Activated CD4-positive, alpha-beta T cell treated with anti-CD3 and anti-CD28 coated beads for 36 hours (primary cell): Measurements from ENCODE around the gene GNAS. TPM values are rescaled to one million over a fixed set of nuclear protein-coding genes. Genes with fewer than 3 reads are reported as not detected.
"Not testable (repeated sequence)": the region's sequence is repeated elsewhere in the genome, so short reads cannot be mapped to it uniquely, and the experiment has no call there.

Source experiments
- ATAC-seq: fragments of 200-7000 bp; cut with Tn5 transposase; one replicate; pipeline ENCODE4 v1.10.0; 2021; ENCODE audit warnings: mild to moderate bottlenecking, moderate library complexity
- CTCF ChIA-PET: fragments of 350-600 bp; sonication (Branson Sonifier 250); formaldehyde crosslinking; loops from one replicate; lab custom pipeline; 2021; ENCODE audit warnings: antibody characterized with exemption; lab: Charles Lee
- POLR2A ChIA-PET: fragments of 350-600 bp; sonication (Branson Sonifier 250); formaldehyde crosslinking; loops from one replicate; lab custom pipeline; 2021; ENCODE audit warnings: antibody characterized with exemption, inconsistent platforms; lab: Charles Lee
- DNase-seq: peaks from one replicate; pipeline ENCODE4 v3.0.0-alpha.2; 2020
- H3K27ac Mint-ChIP-seq: one replicate; pipeline ENCODE4 v1.8.0; 2021; ENCODE audit warnings: mixed read lengths
- H3K27me3 Mint-ChIP-seq: one replicate; pipeline ENCODE4 v1.8.0; 2021; ENCODE audit warnings: mixed read lengths
- H3K36me3 Mint-ChIP-seq: one replicate; pipeline ENCODE4 v1.8.0; 2021; ENCODE audit warnings: low read depth, mixed read lengths
- H3K4me1 Mint-ChIP-seq: one replicate; pipeline ENCODE4 v1.8.0; 2021; ENCODE audit warnings: mixed read lengths
- H3K4me3 Mint-ChIP-seq: one replicate; pipeline ENCODE4 v1.8.0; 2021; ENCODE audit warnings: mild to moderate bottlenecking, moderate library complexity, mixed read lengths
- H3K9me3 Mint-ChIP-seq: one replicate; pipeline ENCODE4 v1.8.0; 2021; ENCODE audit warnings: low read depth, mixed read lengths
- intact Hi-C, 2 experiments: fragments of 100-400 bp; cut with DNase I in 1 of 2; cut with micrococcal nuclease in 1 of 2; formaldehyde crosslinking; loops; one replicate each; pipeline versions ENCODE4 v1.14.2 to v1.15.1; 2022 to 2024; cut with DNase I, micrococcal nuclease
- microRNA-seq: library from miRNA; unstranded; fragments of <30 nt; microRNA quantifications from one replicate; pipeline ENCODE4 v1.2.0, GENCODE V29; 2021; ENCODE audit warnings: borderline replicate concordance
- total RNA-seq, 2 experiments: library from RNA; stranded (reverse); gene quantifications; one replicate each; pipeline ENCODE4 v1.2.3, GENCODE V29; 2021

Gene GNAS
- total RNA-seq, 2 experiments from 2014 or later: 713 to 965 TPM

- DNase-seq (no peak), ATAC-seq (no peak)
- H3K27ac Mint-ChIP-seq: no peak overlapping the region
- intact Hi-C loops: no loop called here
- no peaks in the 10 kb centered on the region for H3K9me3 Mint-ChIP-seq
- peaks cover 5% of the 10 kb centered on the region for H3K27me3 Mint-ChIP-seq
- H3K4me1 Mint-ChIP-seq: no peaks in the 10 kb centered on the region
- ChIA-PET POLR2A (no interaction called here), CTCF (no interaction called here)
- no peaks in the 10 kb centered on the region for H3K36me3 Mint-ChIP-seq
- no peak overlapping the region for H3K4me3 Mint-ChIP-seq
These were observed 93.6 kb downstream of the GNAS start for GRCh38 chr20:58945965-58946631.

- CTCF ChIA-PET: interaction anchor here (0.6 kb wide), 1 partner anchor 44 kb away, joined by 3 read pairs; no protein-coding TSS in a partner anchor
- intact Hi-C loops: not testable (repeated sequence)
These were observed 95.4 kb downstream of the GNAS start for GRCh38 chr20:58947797-58948388.

GRCh38 chr20:58950603-58951002 is 98.1 kb downstream of the GNAS start:
- intact Hi-C loops: no loop called here
- DNase-seq (no peak), ATAC-seq (no peak)
- Mint-ChIP-seq H3K4me3 (no peak overlapping the region), H3K4me1 (no peaks in the 10 kb centered on the region), H3K36me3 (no peaks in the 10 kb centered on the region), H3K27me3 (peaks cover 7% of the 10 kb centered on the region), H3K27ac (no peak overlapping the region), H3K9me3 (no peaks in the 10 kb centered on the region)
- ChIA-PET POLR2A (interaction anchor here (0.7 kb wide), 1 partner anchor 270 kb away, joined by 3 read pairs; no protein-coding TSS in a partner anchor), CTCF (no interaction called here)

More at GRCh38 chr20:58947797-58948388, 95.4 kb downstream of the GNAS start:
- H3K27me3 Mint-ChIP-seq, H3K4me3 Mint-ChIP-seq, POLR2A ChIA-PET, H3K4me1 Mint-ChIP-seq, ATAC-seq, H3K27ac Mint-ChIP-seq, DNase-seq, H3K9me3 Mint-ChIP-seq, H3K36me3 Mint-ChIP-seq: not testable (repeated sequence)

DNA sequence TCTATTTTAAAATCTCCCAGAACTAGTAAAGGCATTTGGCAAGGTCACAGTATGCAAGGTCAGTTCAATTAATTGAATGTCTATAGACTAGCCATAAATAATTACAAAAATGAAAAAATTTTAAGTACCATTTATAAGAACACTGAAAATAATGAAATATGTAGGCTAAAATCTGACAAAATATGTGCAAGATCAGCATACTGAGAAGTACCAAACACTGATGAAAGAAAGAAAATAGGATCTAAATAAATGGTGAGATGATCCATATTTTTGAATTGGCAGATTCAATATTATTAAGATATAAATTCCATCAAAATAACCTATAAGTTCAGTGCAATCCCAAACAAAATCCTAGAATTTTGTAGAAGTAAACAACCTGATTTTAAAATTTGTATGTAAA is 100.5 kb downstream of the GNAS start:
- H3K9me3 Mint-ChIP-seq: no peaks in the 10 kb centered on the region
- ATAC-seq (no peak), DNase-seq (no peak)
- intact Hi-C loops: no loop called here
- H3K4me1 Mint-ChIP-seq: no peaks in the 10 kb centered on the region
- H3K27ac Mint-ChIP-seq: no peak overlapping the region
- ChIA-PET CTCF (no interaction called here), POLR2A (no interaction called here)
- H3K27me3 Mint-ChIP-seq: peaks cover 7% of the 10 kb centered on the region
- no peak overlapping the region for H3K4me3 Mint-ChIP-seq
- H3K36me3 Mint-ChIP-seq: no peaks in the 10 kb centered on the region

DNA sequence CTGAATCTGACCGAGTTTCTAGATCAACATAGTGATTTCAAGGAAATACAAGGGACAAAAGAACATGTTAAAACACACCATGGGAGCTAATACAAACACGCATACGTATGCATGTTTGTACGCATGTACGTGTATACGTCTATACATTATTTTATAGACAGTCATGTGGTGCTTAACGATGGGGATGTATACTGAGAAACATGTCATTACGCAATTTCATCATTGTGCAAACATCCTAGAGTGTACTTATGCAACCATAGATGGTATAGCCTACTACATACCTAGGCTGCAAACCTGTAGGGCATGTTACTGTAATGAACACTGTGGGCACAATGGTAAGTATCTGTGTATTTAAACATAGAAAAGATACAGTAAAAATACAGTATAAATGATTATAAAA is 103.6 kb downstream of the GNAS start:
- intact Hi-C loops: no loop called here
- DNase-seq: no peak
- Mint-ChIP-seq H3K9me3 (no peaks in the 10 kb centered on the region), H3K27me3 (peaks cover 4% of the 10 kb centered on the region), H3K4me3 (no peak overlapping the region), H3K27ac (no peak overlapping the region), H3K4me1 (no peaks in the 10 kb centered on the region), H3K36me3 (no peaks in the 10 kb centered on the region)
- POLR2A ChIA-PET: no interaction called here
- ATAC-seq: no peak
- CTCF ChIA-PET: interaction anchor here (0.5 kb wide), 1 partner anchor 11 kb away, joined by 3 read pairs; no protein-coding TSS in a partner anchor

- no peak for DNase-seq
- Mint-ChIP-seq H3K4me3 (no peak overlapping the region), H3K36me3 (no peaks in the 10 kb centered on the region), H3K4me1 (no peaks in the 10 kb centered on the region), H3K27me3 (peaks cover 7% of the 10 kb centered on the region), H3K9me3 (peaks cover 2% of the 10 kb centered on the region), H3K27ac (no peak overlapping the region)
- no peak for ATAC-seq
- CTCF ChIA-PET: no interaction called here
- intact Hi-C loops: no loop called here
- POLR2A ChIA-PET: no interaction called here
These were observed 107.1 kb downstream of the GNAS start for GRCh38 chr20:58959652-58960051.

Small RNA genes lying within 50 kb of the gene (microRNA-seq; reads per million reads assigned to microRNA genes)
- gene MIR298: 1.4 reads per million

Other genes with a start within 250 kb of the GNAS start
- 100 to 1,000 TPM; 101 to 110 TPM for gene STX16, start 201.4 kb upstream of the GNAS start, total RNA-seq
- 10 to 100 TPM; 13.6 to 15.2 TPM for gene NPEPL1, start 159.9 kb upstream of the GNAS start, total RNA-seq
- gene GNAS-AS1, start 1.8 kb upstream of the GNAS start, total RNA-seq: 1 to 10 TPM; 1.1 to 1.9 TPM
- gene NELFCD, start 128.5 kb downstream of the GNAS start, total RNA-seq: 100 to 1,000 TPM; 111 to 121 TPM
- gene CTSZ, start 154.5 kb downstream of the GNAS start, total RNA-seq: 10 to 100 TPM; 26.6 to 29.4 TPM
- not detected for gene TUBB1, start 166.7 kb downstream of the GNAS start, total RNA-seq
- 10 to 100 TPM; 63.5 to 76.1 TPM for gene ATP5F1E, start 179.6 kb downstream of the GNAS start, total RNA-seq
- gene PRELID3B, start 190.1 kb downstream of the GNAS start, total RNA-seq: 100 to 1,000 TPM; 148 to 196 TPM